CD4-positive, alpha-beta T cell treated with Interleukin-15 for 4 hours (primary cell): Measurements from ENCODE around the gene CISTR.
A peak's percentile ranks its signal among the peaks of the same experiment; 100 is the strongest.
"Not testable (repeated sequence)": the region's sequence is repeated elsewhere in the genome, so short reads cannot be mapped to it uniquely, and the experiment has no call there.

ENCODE experiments used
- DNase-seq: peaks from one replicate; pipeline ENCODE4 v3.0.0-alpha.2; 2020; ENCODE audit warnings: low spot score

The CISTR gene

DNA sequence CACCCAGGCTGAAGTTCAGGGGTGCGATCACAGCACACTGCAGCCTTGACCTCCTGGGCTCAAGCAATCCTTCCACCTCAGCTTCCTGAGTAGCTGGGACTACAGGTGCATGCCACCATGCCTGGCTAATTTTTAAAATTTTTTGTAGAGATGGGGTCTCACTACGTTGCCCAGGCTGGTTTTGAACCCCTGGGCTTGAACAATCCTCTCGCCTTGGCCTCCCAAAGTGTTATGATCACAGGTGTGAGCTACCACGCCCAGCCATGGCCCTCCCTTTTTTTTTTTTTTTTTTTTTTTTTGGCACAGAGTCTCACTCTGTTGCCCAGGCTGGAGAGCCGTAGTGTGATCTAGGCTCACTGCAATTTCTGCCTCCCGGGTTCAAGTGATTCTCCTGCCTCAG lies 33.2 kb downstream of the CISTR start:
- DNase-seq, result not testable (repeated sequence)

DNA sequence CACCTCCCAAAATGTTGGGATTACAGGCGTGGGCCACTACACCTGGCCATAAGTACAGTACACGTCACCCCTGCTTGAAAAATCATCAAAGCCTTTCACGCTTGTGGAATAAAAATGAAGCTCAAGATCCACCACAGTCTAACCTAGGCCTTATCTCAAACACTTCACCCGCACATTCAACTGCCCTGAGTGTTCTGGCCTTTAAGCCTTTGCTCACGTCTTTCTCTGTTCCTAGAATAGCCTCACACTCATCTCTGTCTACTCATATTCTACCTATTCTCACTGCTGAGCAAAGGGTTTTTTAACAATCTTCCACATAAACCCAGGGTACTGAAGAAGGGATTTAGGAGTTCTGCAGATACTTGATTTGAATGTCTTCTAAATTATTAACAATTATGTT lies 34.5 kb downstream of the CISTR start:
- DNase-seq, result no peak

DNA sequence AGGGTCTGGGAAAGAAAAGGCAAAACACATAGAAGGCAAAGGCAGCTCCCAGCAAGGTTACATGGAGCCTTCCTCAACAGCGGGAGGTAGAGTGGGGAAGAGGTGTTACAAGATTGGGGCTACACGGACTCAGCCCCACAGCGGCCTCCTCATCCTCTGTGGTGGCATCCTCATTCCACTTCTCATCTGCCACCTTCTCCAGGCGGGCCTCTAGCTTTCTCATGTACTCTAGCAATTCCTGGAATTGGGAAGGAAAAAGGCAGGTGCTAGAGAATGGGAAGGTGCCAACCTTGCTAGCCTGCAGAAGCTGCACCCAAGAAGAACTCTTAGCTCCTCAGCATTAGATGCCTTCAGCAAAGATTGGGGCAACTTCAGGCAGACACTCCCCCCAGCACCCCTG lies 37.8 kb downstream of the CISTR start:
- DNase-seq, result no peak

DNA sequence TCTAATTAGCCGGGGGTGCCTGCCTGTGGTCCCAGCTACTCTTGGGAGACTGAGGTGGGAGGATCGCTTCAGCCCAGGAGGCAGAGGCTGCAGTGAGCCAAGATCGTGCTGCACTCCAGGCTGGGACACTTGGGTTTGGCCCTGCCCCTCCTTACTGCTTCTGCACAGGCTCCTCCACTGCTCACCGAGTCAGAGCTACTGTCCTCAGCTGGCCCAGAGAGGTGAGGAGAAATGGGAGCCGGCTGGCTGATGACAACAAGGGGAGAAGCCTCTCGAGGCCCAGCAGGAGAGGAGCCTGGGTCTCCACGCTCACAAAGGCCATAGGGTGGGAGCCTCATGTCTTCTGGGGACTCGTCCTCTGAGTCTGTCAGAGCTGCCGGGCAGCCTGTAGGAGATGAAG lies 38.3 kb downstream of the CISTR start:
- no peak for DNase-seq

DNA sequence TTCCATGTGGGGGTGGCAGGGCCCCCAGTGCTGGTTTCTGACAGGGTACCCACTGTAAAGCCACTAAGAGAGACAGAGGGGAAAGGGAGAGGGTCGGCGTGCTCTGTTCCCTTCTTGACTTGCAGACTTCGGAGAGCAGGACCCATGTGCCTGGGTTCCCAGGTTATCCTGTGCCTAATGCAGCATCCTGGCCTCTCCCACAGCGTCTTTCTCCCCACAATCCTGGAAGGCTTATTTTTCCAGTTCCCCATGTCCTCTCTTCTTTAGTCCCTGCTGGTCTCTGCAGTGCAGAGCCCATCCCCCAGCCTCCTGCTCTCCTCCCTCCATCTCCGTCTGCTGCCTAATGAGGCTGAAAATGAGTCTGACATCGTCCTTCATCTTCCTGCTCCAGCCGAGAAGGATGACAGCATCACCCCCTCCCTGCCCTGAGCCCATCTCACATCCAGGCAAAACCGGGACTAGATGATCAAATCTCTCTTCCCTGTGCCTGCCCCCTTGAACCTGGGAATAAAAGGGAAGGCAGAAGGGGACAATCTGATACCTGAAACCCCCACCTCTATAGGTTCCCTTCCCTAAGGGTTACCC lies 39.6 kb downstream of the CISTR start:
- DNase-seq, result no peak

DNA sequence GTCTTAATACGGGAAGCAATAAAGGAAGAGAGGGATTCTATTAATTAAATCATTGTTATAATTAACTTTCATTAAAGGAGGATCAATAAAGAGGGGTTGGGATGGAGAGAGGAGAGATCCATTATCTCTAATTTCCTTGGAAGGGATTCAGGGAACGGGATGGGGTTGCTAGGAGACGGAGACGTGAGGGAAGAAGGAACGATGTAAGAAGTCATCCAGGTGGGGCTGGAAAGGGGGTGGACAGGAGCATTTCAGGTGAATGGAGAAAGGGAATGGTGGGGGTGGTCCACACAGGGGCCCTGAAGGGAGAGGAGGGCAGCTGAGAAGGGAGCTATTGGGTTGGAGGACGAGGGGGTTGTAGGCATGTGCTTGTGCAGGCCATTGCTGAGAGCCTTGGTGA lies 41.7 kb downstream of the CISTR start:
- DNase-seq, result no peak

DNA sequence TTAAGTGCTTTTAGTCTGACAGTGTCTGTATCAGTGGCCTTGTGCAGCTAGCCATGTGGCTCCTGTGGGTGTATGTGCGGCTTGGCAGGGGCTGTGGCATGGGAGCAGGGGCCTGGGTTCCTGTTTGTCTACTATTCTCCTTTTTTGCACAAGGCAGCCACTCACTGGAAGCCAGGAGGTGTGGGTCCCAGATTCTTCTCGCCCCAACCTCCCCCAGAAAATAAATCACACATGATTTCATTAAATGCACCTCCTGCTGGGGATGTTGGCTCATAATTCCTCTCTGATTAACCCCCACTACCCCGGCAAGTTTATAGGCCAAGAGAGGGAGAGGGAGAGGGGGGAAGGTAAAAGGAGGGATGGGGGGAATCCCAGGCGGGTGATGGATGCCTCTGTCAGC lies 42.1 kb downstream of the CISTR start:
- no peak for DNase-seq

DNA sequence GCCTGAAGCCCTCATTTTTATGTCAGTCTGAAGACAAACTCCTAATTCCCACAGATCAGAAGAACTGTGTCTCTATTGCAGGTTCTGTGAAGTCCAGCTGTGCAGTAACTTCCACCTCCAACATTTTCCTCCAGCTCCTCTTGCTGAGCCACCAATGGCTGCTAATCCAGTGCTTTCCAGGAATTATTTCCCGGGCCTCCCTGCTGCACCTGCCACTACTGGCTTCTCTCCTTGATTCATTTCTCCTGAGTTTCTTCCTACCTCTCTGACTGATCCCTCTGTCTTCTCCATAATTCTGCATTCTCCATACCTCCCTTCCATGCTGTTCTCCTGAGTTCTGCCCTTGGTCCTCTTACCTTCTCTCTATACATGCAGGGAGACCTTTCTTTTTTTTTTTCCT lies 45.7 kb downstream of the CISTR start:
- no peak for DNase-seq

DNA sequence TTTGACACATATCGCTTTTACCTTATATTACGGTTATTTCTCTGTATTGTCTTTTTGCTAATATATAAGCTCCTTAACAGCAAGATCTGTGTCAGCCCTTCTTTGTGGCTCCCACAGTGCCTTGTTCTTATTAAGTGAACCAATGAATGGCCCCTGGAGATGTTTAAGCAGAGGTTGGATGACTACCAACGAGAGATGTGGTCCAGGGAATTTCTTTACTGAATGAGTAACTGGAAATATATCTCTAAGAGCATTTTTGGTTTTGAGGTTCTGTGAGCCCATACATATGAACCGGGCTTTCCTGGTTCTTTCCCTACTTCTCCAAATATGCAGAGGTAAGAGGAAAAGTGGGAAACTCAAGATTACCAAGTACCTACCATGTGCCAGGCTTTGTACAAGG lies 48.0 kb downstream of the CISTR start:
- DNase-seq, result no peak

DNA sequence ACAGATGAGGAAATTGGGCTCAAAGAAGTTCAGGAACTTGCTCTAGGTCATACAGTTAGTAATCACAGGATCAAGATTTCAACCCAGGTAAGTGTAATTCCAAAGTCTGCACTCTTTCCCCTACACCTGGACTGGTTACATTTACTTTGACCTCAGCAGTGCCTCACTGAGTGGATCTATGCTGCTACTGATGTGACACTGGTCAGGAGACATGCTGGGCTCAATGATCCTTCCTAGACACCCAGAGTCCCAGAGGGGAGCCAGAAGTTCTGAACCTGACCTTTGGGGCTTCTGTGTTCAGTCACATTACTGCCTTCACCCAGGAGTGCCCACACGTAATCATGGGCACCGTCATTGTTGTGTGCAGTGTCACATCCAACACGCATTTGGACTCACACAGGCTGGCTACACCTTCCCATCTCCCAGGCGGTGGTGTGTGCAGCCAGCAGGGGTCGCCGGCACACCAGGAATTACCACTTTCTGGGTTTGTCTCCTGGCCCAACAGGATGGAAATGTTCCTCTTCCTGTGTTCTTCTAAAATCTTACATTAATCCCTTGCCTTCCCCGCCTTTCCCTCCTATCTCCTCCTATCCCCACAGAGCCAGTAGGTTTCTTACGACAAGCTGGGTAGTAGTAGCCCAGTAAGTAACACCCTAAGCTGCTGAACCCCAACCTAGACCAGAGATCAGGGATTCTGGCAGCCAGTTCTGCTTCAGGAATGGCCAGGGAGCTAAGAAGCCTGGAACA lies 50.1 kb downstream of the CISTR start:
- peak; percentile 75 for DNase-seq

DNA sequence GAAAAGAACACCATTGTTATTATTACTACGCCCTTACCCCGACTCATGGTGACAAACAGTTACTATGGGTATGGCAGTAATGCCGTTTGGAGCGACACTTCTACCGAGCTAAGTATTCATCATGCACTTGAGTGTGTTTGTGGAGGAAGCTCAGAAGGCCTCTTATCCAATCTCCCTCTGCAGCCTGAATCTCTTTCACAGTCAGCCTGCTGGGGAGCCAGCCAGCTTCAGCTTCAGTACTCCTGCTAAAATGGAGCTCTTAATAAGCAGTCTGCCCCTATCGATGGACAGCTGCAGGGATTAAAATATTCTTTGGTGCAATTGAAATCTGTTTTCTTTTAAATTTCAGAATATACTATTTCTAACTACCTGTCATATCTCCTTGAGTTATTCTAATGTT lies 51.2 kb downstream of the CISTR start:
- no peak for DNase-seq

DNA sequence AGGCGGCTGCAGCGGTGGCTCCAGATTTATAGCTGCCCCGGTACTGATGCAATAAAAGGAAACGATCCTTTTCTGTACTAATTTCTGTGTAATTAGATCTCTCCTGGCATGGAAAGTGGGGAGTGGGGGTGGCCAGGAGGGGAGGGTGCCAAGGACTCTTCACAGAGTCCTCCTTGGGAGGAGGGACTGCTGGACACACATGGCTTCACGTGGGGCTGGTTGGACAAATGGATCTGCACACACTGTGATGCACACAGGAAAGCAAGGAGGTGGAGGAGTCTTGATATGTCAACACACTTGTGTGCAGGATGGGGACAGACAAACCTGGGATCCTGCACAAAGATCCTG lies 52.1 kb downstream of the CISTR start:
- DNase-seq, result no peak

DNA sequence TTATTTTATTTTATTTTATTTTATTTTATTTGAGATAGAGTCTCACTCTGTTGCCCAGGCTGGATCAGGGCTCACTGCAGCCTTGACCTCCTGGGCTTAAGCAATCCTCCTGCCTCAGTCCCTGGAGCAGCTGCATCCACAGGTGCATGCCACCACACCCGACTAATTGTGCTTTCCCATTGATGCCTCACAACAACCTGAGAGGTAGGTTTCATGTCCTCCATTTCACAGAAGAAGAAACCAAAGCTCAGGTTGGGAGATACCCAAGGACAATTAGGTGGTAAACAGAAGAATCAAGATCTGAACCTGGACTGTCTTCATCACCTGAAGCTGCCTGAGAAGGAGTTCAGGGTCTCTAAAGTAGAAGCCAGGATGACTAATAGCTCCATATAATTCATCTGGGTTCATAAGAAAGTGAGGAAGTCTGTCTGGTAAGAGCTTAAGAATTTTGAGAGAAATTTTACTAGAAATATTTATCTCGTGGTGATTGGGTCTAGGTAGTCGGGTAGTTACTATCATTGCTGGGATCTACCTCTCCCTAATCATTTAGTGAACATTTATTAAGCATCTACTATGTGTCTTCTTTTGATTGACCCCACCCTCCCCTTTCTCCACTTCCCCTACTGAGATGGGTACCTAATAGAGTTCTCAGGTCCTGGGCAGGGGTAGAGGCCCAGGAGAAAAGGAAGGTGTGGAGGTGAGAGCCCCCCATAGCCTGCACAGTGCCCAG lies 52.7 kb downstream of the CISTR start:
- no peak for DNase-seq

DNA sequence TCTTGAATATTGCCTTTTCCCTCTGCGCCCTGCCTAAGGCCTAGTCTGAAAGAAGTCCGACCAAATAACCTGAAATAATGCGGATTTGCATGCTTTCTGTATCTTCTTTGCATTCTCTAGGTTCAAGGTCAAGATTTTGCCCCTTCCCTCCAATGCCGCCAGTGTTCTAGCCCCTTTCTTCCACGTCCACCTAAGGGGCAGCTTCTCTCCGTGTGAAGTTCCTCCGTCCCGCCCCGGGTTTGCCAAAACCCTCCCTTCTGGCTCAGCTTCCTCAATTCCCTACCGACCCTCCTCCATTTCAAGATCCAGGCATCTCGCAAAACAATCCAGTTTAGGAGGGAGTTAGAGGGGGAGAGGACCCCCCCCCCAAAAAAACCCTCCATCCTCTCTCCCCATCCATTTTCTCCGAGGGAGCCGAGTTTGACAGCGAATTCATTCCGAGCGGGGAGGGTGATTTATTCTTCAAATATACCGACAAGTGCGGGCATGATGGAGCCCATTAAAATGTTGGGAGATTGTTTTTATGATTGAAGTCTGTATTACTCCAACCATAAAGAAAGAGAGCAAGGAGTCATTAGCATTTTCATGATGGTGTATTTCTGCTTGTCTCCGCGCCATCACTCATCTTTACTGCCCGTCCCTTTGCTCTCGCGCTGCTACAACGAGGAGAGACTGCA lies 55.0 kb downstream of the CISTR start:
- no peak for DNase-seq
